ENCODE measurements around the gene IL25.
"Not testable (repeated sequence)": the region's sequence is repeated elsewhere in the genome, so short reads cannot be mapped to it uniquely, and the experiment has no call there.

The IL25 gene

DNA sequence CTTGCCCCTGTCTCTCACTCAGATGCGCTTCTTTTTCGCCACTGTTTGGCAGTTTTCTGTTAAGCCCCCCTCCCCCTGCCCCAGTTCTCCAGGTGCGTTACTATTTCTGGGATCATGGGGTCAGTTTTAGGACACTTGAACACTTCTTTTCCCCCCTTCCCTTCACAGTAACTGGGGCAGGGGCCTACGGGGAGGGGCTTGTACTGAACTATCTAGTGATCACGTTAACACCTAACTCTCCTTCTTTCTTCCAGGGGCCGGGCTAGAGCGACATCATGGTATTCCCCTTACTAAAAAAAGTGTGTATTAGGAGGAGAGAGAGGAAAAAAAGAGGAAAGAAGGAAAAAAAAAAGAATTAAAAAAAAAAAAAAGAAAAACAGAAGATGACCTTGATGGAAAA, 47.6 kb upstream of the IL25 start:
- Histone ChIP-seq H3K9me3 (replicated peaks; ENCODE audit: insufficient read depth, low read length) (no peaks in the 10 kb centered on the region), H3K9me2 (replicated peaks; ENCODE audit: insufficient read depth, low read length) (no peaks in the 10 kb centered on the region), H3K9ac (ENCODE audit: low read length) (no peak overlapping the region), H3K4me1 (ENCODE audit: low read length) (peaks cover 4% of the 10 kb centered on the region; the same call in 1 of the 2 replicates), H3F3A (ENCODE audit: insufficient read depth, low read length) (no peaks in the 10 kb centered on the region), H3K4me2 (ENCODE audit: low read depth, low read length) (no peak overlapping the region), H4K20me1 (ENCODE audit: insufficient read depth, low read length) (no peaks in the 10 kb centered on the region), H3K79me2 (ENCODE audit: low read length) (peaks cover 18% of the 10 kb centered on the region), H3K4me3 (ENCODE audit: low read length) (no peak overlapping the region), H3K27me3 (replicated peaks; ENCODE audit: insufficient read depth, low read length) (no peaks in the 10 kb centered on the region), H2AFZ (ENCODE audit: low read length) (no peak overlapping the region), H3K27ac (ENCODE audit: low read length) (no peak overlapping the region), H3K36me3 (replicated peaks; ENCODE audit: insufficient read depth, low read length) (no peaks in the 10 kb centered on the region)
- TF ChIP-seq, protein P1, sequence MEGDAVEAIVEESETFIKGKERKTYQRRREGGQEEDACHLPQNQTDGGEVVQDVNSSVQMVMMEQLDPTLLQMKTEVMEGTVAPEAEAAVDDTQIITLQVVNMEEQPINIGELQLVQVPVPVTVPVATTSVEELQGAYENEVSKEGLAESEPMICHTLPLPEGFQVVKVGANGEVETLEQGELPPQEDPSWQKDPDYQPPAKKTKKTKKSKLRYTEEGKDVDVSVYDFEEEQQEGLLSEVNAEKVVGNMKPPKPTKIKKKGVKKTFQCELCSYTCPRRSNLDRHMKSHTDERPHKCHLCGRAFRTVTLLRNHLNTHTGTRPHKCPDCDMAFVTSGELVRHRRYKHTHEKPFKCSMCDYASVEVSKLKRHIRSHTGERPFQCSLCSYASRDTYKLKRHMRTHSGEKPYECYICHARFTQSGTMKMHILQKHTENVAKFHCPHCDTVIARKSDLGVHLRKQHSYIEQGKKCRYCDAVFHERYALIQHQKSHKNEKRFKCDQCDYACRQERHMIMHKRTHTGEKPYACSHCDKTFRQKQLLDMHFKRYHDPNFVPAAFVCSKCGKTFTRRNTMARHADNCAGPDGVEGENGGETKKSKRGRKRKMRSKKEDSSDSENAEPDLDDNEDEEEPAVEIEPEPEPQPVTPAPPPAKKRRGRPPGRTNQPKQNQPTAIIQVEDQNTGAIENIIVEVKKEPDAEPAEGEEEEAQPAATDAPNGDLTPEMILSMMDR (IDR thresholded peaks at IDR 0.05; ENCODE audit: low read length): no peak
- TF ChIP-seq EZH2phosphoT487 (IDR thresholded peaks at IDR 0.05; ENCODE audit: low read length) (no peak), EZH2 (optimal IDR thresholded peaks at IDR 0.05; ENCODE audit: low read depth, low read length) (no peak)
- DNase-seq: no peak

DNA sequence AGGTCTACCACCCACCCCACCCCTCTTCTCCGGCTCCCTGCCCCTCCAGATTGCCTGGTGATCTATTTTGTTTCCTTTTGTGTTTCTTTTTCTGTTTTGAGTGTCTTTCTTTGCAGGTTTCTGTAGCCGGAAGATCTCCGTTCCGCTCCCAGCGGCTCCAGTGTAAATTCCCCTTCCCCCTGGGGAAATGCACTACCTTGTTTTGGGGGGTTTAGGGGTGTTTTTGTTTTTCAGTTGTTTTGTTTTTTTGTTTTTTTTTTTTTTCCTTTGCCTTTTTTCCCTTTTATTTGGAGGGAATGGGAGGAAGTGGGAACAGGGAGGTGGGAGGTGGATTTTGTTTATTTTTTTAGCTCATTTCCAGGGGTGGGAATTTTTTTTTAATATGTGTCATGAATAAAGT, 46.9 kb upstream of the IL25 start:
- not testable (repeated sequence) for H3K27me3 ChIP-seq (replicated peaks; ENCODE audit: insufficient read depth, low read length); H3K4me3 ChIP-seq (ENCODE audit: low read length); H3K9ac ChIP-seq (ENCODE audit: low read length); H3K27ac ChIP-seq (ENCODE audit: low read length); H3K4me1 ChIP-seq (ENCODE audit: low read length); H4K20me1 ChIP-seq (ENCODE audit: insufficient read depth, low read length); H3K9me2 ChIP-seq (replicated peaks; ENCODE audit: insufficient read depth, low read length); H3K9me3 ChIP-seq (replicated peaks; ENCODE audit: insufficient read depth, low read length); H3F3A ChIP-seq (ENCODE audit: insufficient read depth, low read length); H2AFZ ChIP-seq (ENCODE audit: low read length); H3K36me3 ChIP-seq (replicated peaks; ENCODE audit: insufficient read depth, low read length); DNase-seq; H3K4me2 ChIP-seq (ENCODE audit: low read depth, low read length)
- peaks cover 18% of the 10 kb centered on the region for H3K79me2 ChIP-seq (ENCODE audit: low read length)

DNA sequence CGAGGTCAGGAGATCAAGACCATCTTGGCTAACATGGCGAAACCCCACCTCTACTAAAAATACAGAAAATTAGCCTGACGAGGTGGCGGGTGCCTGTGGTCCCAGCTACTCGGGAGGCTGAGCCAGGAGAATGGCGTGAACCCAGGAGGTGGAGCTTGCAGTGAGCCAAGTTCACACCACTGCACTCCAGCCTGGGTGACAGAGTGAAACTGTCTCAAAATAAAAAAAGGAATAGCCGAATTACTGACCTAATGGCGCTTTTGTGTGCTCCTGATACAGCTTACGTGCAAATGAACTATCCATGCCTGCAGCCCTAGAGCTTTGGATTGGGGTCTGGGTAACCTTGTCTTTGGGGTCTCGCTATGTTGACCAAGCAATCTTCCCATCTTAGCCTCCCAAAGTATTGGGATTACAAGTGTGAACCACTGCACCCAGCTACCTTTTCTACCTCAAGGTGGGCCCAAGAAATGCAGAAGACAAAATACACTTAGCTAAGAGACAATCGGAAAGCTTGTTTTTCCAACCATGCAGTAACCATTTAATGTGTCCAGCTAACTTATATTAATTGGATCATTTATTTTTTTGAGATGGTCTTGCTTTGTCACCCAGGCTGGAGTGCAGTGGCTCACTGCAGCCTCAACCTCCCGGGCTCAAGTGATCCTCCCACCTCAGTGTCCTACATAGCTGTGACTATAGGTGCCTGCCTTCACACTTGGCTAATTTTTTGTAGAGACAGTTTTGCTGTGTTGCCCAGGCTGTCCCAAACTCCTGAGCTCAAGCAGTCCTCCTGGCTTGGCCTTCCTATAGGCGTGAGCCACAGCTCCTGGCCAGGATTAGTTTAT, 45.9 kb upstream of the IL25 start:
- Histone ChIP-seq H3K79me2 (ENCODE audit: low read length) (peaks cover 18% of the 10 kb centered on the region), H3K9me3 (replicated peaks; ENCODE audit: insufficient read depth, low read length) (no peaks in the 10 kb centered on the region), H3K27me3 (replicated peaks; ENCODE audit: insufficient read depth, low read length) (no peaks in the 10 kb centered on the region), H3K9me2 (replicated peaks; ENCODE audit: insufficient read depth, low read length) (no peaks in the 10 kb centered on the region), H3K4me3 (ENCODE audit: low read length) (no peak overlapping the region), H3K9ac (ENCODE audit: low read length) (no peak overlapping the region), H3K27ac (ENCODE audit: low read length) (no peak overlapping the region), H3K4me2 (ENCODE audit: low read depth, low read length) (no peak overlapping the region), H3K36me3 (replicated peaks; ENCODE audit: insufficient read depth, low read length) (no peaks in the 10 kb centered on the region), H2AFZ (ENCODE audit: low read length) (no peak overlapping the region), H3F3A (ENCODE audit: insufficient read depth, low read length) (no peaks in the 10 kb centered on the region), H3K4me1 (ENCODE audit: low read length) (peaks cover 4% of the 10 kb centered on the region; the same call in 1 of the 2 replicates), H4K20me1 (ENCODE audit: insufficient read depth, low read length) (no peaks in the 10 kb centered on the region)
- TF ChIP-seq EZH2 (optimal IDR thresholded peaks at IDR 0.05; ENCODE audit: low read depth, low read length): no peak
- no peak for TF ChIP-seq EZH2phosphoT487 (IDR thresholded peaks at IDR 0.05; ENCODE audit: low read length)
- TF ChIP-seq, protein P1 (IDR thresholded peaks at IDR 0.05; ENCODE audit: low read length): no peak
- DNase-seq: peak; percentile 8

Measured in MM.1S (cell line).